Thoracic aorta (tissue), 2 donors: ENCODE measurements around the gene MIB2. TPM values are rescaled to one million over a fixed set of nuclear protein-coding genes. Genes with fewer than 3 reads are reported as not detected.
A peak's percentile ranks its signal among the peaks of the same experiment; 100 is the strongest.

Experiments
- ATAC-seq: fragments of 150-250 bp; one replicate; pipeline ENCODE4 v1.8.0; 2017; ENCODE audit warnings: low read depth; ENCODE audit not compliant: insufficient number of reproducible peaks, low FRiP score
- DNase-seq: peaks from one replicate; pipeline ENCODE4 v3.0.0-alpha.2; 2020; ENCODE audit warnings: low spot score
- H3K27ac ChIP-seq, 2 donors: fragments of 200-600 bp; sonication (generic); 1 replicate in 1 of 2; 2 replicates in 1 of 2; pipeline ENCODE4 v1.5.1; 2016; ENCODE audit warnings: mild to moderate bottlenecking in 2 of 2, moderate library complexity in 2 of 2
- H3K27me3 ChIP-seq: fragments of 200-600 bp; sonication (generic); replicated peaks from 2 replicates; pipeline ENCODE4 v1.6.0; 2016; ENCODE audit warnings: mild to moderate bottlenecking; ENCODE audit not compliant: insufficient read depth
- H3K36me3 ChIP-seq: fragments of 200-600 bp; sonication (generic); one replicate; pipeline ENCODE4 v1.5.1; 2016
- H3K4me1 ChIP-seq, 2 donors: fragments of 200-600 bp; sonication (generic); 1 replicate in 1 of 2; 2 replicates in 1 of 2; pipeline versions ENCODE4 v1.5.1 to v1.6.0; 2016; ENCODE audit warnings: low read depth in 2 of 2, mild to moderate bottlenecking in 1 of 2; ENCODE audit not compliant: control insufficient read depth in 1 of 2
- H3K4me3 ChIP-seq: fragments of 200-600 bp; sonication (generic); 2 replicates; pipeline ENCODE4 v1.5.1; 2016; ENCODE audit warnings: mild to moderate bottlenecking
- H3K9me3 ChIP-seq: fragments of 200-600 bp; sonication (generic); 2 replicates; pipeline ENCODE4 v1.5.1; 2016
- total RNA-seq, 2 donors: library from RNA; depleted of rRNA; stranded (reverse); fragments of >200 nt; gene quantifications; one replicate each; pipeline versions ENCODE4 v1.1.0 to v1.2.3, GENCODE V29; 2016
- TF ChIP-seq, protein P1 (sequence below): fragments of 200-600 bp; sonication (generic); IDR thresholded peaks from one replicate; pipeline ENCODE4 v1.5.1; 2019; ENCODE audit warnings: antibody characterized with exemption

The MIB2 gene
- 100 to 1,000 TPM in 1 of 2 donors, 10 to 100 TPM in 1; 48.6 to 102 TPM for total RNA-seq

DNA sequence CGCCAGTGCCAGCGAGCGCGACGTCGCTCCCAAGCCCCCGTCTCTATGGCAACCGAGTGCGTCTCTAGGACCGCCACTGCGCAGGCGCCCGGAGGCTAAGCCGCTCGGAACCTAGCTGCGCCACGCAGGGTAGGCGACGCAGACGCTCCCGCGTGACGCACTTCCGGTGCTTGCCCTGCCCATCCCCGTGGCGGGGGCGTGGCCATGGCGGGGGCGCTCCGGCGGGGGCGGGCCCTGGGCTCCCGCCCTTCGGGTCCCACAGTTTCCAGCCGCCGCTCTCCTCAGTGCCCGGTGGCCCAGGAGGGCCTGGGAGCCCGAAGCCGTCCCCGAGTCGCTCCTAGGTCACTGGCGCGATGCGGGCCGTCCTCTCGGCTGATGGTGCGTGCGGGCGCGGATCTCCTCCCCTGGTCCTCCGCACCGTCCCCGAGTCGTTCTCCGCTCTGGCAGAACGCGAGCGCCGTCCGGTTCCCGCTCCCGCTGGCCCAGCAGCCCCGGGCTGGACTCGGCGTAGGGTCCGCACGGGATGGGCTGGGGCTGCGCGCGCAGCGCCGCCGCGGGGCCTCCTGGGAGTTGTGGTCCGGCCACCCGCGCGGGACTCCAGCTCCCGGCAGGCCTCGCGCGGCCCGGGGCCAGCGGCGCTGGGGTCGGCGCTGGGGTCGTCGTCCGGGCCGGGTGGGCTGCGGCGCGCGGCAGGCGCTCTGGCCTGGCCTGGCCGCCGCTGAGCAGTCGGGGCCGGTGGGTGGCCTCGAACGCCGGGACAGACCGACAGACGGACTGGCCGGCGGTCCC is at the start of gene MIB2:
TSS of gene MIB2 (plus strand) at position 245 of the 789 bp plus-strand sequence. CDS start 7,953 bp downstream, outside the sequence.
- no peaks in the 10 kb centered on the region for H3K27me3 ChIP-seq
- peaks cover 18 to 30% of the 10 kb centered on the region in 2 donors for H3K4me1 ChIP-seq
- TF ChIP-seq, protein P1, sequence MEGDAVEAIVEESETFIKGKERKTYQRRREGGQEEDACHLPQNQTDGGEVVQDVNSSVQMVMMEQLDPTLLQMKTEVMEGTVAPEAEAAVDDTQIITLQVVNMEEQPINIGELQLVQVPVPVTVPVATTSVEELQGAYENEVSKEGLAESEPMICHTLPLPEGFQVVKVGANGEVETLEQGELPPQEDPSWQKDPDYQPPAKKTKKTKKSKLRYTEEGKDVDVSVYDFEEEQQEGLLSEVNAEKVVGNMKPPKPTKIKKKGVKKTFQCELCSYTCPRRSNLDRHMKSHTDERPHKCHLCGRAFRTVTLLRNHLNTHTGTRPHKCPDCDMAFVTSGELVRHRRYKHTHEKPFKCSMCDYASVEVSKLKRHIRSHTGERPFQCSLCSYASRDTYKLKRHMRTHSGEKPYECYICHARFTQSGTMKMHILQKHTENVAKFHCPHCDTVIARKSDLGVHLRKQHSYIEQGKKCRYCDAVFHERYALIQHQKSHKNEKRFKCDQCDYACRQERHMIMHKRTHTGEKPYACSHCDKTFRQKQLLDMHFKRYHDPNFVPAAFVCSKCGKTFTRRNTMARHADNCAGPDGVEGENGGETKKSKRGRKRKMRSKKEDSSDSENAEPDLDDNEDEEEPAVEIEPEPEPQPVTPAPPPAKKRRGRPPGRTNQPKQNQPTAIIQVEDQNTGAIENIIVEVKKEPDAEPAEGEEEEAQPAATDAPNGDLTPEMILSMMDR: no peak
- peak; percentile 89 for ATAC-seq
- H3K4me3 ChIP-seq: peak within 1 kb of the TSS; percentile 96
- H3K9me3 ChIP-seq: no peaks in the 10 kb centered on the region
- peak within 1 kb of the TSS; percentile 99 to 100 for H3K27ac ChIP-seq
- peaks cover 8% of the 10 kb centered on the region for H3K36me3 ChIP-seq
- peak; percentile 81 for DNase-seq

DNA sequence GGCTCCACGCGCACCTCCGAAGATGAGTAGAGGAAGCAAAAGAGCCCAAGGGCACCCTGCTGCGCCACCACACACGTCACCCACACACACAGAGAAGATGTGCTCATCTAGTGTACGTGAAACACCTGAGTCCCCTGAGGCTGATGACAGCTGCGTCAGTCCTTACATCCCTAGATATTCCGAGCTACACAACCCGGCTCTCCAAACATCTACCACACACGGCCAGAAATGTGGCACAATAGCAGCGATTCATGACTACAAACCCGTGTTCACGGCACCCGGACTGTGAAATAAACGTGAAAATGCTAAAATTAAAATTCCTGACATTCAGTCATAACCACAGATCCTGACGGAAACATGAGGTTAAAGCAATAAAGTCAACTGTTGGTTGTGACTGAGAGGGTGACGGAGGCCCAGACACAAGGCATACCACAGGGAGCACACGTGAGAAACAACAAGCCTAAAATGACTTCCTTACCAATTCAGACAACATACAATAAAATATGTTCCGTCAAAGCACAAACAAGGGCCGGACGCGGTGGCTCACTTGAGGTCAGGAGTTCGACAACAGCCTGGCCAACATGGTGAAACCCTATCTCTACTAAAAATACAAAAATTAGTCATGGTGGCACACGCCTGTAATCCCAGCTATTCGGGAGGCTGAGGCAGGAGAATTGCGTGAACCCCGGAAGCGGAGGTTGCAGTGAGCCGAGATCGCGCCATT is 48.0 kb upstream of the MIB2 start:
- ATAC-seq (no peak), DNase-seq (no peak)
- Histone ChIP-seq H3K9me3 (no peaks in the 10 kb centered on the region), H3K4me1 (peaks cover 9 to 20% of the 10 kb centered on the region in 2 donors), H3K36me3 (peaks cover 34% of the 10 kb centered on the region), H3K27ac (no peak overlapping the region), H3K27me3 (no peaks in the 10 kb centered on the region), H3K4me3 (no peak overlapping the region)
- TF ChIP-seq, protein P1: no peak

DNA sequence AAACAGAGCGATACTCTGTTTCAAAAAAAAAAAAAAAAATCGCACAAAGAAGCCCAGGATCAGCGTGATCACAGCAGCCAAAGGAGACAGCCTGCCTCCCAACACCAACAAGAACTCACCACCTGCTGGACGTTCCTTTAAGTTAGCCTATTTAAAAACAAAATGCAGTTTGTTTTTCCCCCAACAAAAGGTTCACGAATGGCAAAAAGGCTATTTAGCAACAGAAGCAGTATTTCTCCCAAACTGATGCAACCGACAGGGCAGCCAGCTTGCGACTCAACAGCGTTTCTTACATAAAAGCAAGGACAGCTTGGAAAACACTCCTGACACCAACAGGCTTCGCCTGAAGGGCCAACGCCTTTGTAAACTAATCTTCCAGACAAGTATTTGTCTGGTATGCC is 47.4 kb upstream of the MIB2 start:
- H3K27me3 ChIP-seq: no peaks in the 10 kb centered on the region
- peaks cover 14 to 25% of the 10 kb centered on the region in 2 donors for H3K4me1 ChIP-seq
- H3K4me3 ChIP-seq: no peak overlapping the region
- peaks cover 30% of the 10 kb centered on the region for H3K36me3 ChIP-seq
- DNase-seq (no peak), ATAC-seq (no peak)
- no peak overlapping the region for H3K27ac ChIP-seq
- TF ChIP-seq, protein P1: no peak
- no peaks in the 10 kb centered on the region for H3K9me3 ChIP-seq

DNA sequence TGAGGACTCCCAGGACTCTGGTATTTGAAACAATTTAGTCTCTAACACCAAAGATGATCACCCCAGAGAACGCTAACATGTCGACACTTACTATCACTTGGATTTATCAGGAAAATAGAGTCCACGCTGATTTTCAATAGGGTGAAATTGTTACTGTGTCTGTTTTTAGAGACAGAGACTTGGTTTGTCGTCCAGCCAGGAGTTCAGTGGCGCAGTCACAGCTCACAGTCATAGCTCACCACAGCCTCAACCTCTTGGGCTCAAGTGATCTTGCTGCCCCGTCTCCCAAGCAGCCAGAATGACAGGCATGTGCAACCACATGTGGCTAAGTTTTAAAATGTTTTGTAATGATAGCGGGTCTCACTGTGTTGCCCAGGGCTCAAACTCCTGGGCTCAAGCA is 46.0 kb upstream of the MIB2 start:
- H3K36me3 ChIP-seq: peaks cover 15% of the 10 kb centered on the region
- no peak for ATAC-seq
- H3K27ac ChIP-seq: no peak overlapping the region
- peaks cover 20 to 34% of the 10 kb centered on the region in 2 donors for H3K4me1 ChIP-seq
- no peak for DNase-seq
- no peak overlapping the region for H3K4me3 ChIP-seq
- H3K27me3 ChIP-seq: no peaks in the 10 kb centered on the region
- H3K9me3 ChIP-seq: no peaks in the 10 kb centered on the region
- TF ChIP-seq, protein P1: no peak
